HEK293 (cell line): ENCODE results near the gene TMEM179B.

Experiments used
- CTCF ChIA-PET: fragments of 350-600 bp; formaldehyde crosslinking; extraction: SDS; loops from one replicate; lab custom pipeline; 2021; ENCODE audit warnings: antibody characterized with exemption; lab: Yijun Ruan, JAX
- POLR2A ChIA-PET: fragments of 300-600 bp; formaldehyde crosslinking; extraction: SDS; loops from one replicate; lab custom pipeline; 2020; ENCODE audit warnings: antibody characterized with exemption, inconsistent platforms; lab: Yijun Ruan, JAX
- H3K27ac ChIP-seq: fragments of 200-500 bp; sonication (Bioruptor generic); 2 replicates; pipeline ENCODE4 v1.5.1; 2014; ENCODE audit warnings: low read depth, low read length, control low read depth, inconsistent platforms; ENCODE audit errors: extremely low read depth
- H3K36me3 ChIP-seq, 2 experiments: fragments of 200-500 bp in 1 of 2; sonication (Bioruptor generic) in 1 of 2; 1 replicate in 1 of 2; 2 replicates in 1 of 2; pipeline ENCODE4 v1.5.1; 2014 to 2017; ENCODE audit warnings: inconsistent platforms in 2 of 2, low read length in 2 of 2; ENCODE audit not compliant: control insufficient read depth in 2 of 2, insufficient read depth in 1 of 2
- H3K4me1 ChIP-seq: fragments of 200-500 bp; sonication (Bioruptor generic); 2 replicates; pipeline ENCODE4 v1.5.1; 2014; ENCODE audit warnings: mild to moderate bottlenecking, low read length, inconsistent platforms; ENCODE audit not compliant: control insufficient read depth, insufficient read depth
- H3K4me3 ChIP-seq: 2 replicates; pipeline ENCODE4 v1.5.1; 2011; ENCODE audit warnings: low read depth, mild to moderate bottlenecking, control low read depth, low read length, moderate library complexity
- H3K9me3 ChIP-seq: fragments of 200-500 bp; sonication (Bioruptor generic); 2 replicates; pipeline ENCODE4 v1.5.1; 2014; ENCODE audit warnings: low read depth, low read length, inconsistent platforms; ENCODE audit not compliant: control insufficient read depth, insufficient read depth
- HOXA7 ChIP-seq: sonication (generic); formaldehyde crosslinking; IDR thresholded peaks from 2 replicates; pipeline ENCODE4 v1.8.1; 2022; ENCODE audit warnings: missing genetic modification reagents, borderline replicate concordance
- HOXD13 ChIP-seq: sonication (generic); formaldehyde crosslinking; IDR thresholded peaks from 2 replicates; pipeline ENCODE4 v1.8.0; 2022; ENCODE audit warnings: missing genetic modification reagents, borderline replicate concordance
- KLF9 ChIP-seq: fragments of 450-650 bp; formaldehyde crosslinking; IDR thresholded peaks from 2 replicates; pipeline ENCODE4 v1.5.1; 2016; ENCODE audit warnings: missing biosample characterization, missing genetic modification characterization, low read depth
- PATZ1 ChIP-seq: fragments of 450-650 bp; formaldehyde crosslinking; IDR thresholded peaks from 2 replicates; pipeline ENCODE4 v1.5.1; 2016; ENCODE audit warnings: missing biosample characterization, missing genetic modification characterization
- SP3 ChIP-seq: fragments of 450-650 bp; formaldehyde crosslinking; IDR thresholded peaks from 2 replicates; pipeline ENCODE4 v1.5.1; 2016; ENCODE audit warnings: missing biosample characterization, missing genetic modification characterization
- ZBTB1 ChIP-seq: fragments of 450-650 bp; formaldehyde crosslinking; IDR thresholded peaks from 2 replicates; pipeline ENCODE4 v1.5.1; 2016; ENCODE audit warnings: missing biosample characterization, missing genetic modification characterization
- ZBTB7A ChIP-seq: fragments of 450-650 bp; formaldehyde crosslinking; IDR thresholded peaks from 2 replicates; pipeline ENCODE4 v1.5.1; 2016; ENCODE audit warnings: low read depth, missing biosample characterization, missing genetic modification characterization
- ZNF121 ChIP-seq: fragments of 450-650 bp; formaldehyde crosslinking; IDR thresholded peaks from 2 replicates; pipeline ENCODE4 v1.5.1; 2016; ENCODE audit warnings: missing biosample characterization, missing genetic modification characterization
- ZNF24 ChIP-seq: fragments of 450-650 bp; formaldehyde crosslinking; IDR thresholded peaks from 2 replicates; pipeline ENCODE4 v1.5.1; 2016; ENCODE audit warnings: missing biosample characterization, missing genetic modification characterization
- ZNF274 ChIP-seq, 2 experiments: fragments of 200-500 bp in 1 of 2; fragments of 450-650 bp in 1 of 2; sonication (Bioruptor generic) in 1 of 2; formaldehyde crosslinking in 1 of 2; IDR thresholded peaks; 2 replicates each; pipeline versions ENCODE4 v1.5.1 to v1.6.1; 2014 to 2016; ENCODE audit warnings: borderline replicate concordance in 1 of 2, inconsistent platforms in 1 of 2, low read length in 1 of 2, missing biosample characterization in 1 of 2, missing genetic modification characterization in 1 of 2
- ZNF530 ChIP-seq: fragments of 450-650 bp; formaldehyde crosslinking; IDR thresholded peaks from 2 replicates; pipeline ENCODE4 v1.5.1; 2016; ENCODE audit warnings: low read depth, missing biosample characterization, missing genetic modification characterization
- ZNF660 ChIP-seq: fragments of 450-650 bp; IDR thresholded peaks from 2 replicates; pipeline ENCODE4 v1.5.1; 2018; ENCODE audit warnings: missing biosample characterization, mild to moderate bottlenecking, missing genetic modification characterization
- ZNF692 ChIP-seq: fragments of 450-650 bp; formaldehyde crosslinking; IDR thresholded peaks from 2 replicates; pipeline ENCODE4 v1.5.1; 2016; ENCODE audit warnings: missing biosample characterization, missing genetic modification characterization
- ZNF707 ChIP-seq: fragments of 450-650 bp; formaldehyde crosslinking; IDR thresholded peaks from 2 replicates; pipeline ENCODE4 v1.5.1; 2016; ENCODE audit warnings: missing biosample characterization, missing genetic modification characterization
- ZNF843 ChIP-seq: fragments of 450-650 bp; formaldehyde crosslinking; IDR thresholded peaks from 2 replicates; pipeline ENCODE4 v1.5.1; 2016; ENCODE audit warnings: missing biosample characterization, missing genetic modification characterization
- ZXDB ChIP-seq: fragments of 450-650 bp; formaldehyde crosslinking; IDR thresholded peaks from 2 replicates; pipeline ENCODE4 v1.5.1; 2016; ENCODE audit warnings: missing biosample characterization, missing genetic modification characterization
- TF ChIP-seq, protein P1 (sequence below): fragments of 450-650 bp; formaldehyde crosslinking; IDR thresholded peaks from 2 replicates; pipeline ENCODE4 v1.5.1; 2016; ENCODE audit warnings: missing biosample characterization, missing genetic modification characterization
- TF ChIP-seq, protein P2 (sequence below): fragments of 450-650 bp; IDR thresholded peaks from 2 replicates; pipeline ENCODE4 v1.5.1; 2018; ENCODE audit warnings: missing biosample characterization, mild to moderate bottlenecking, missing genetic modification characterization
- TF ChIP-seq, protein P3 (sequence below): fragments of 450-650 bp; formaldehyde crosslinking; IDR thresholded peaks from 2 replicates; pipeline ENCODE4 v1.5.1; 2016; ENCODE audit warnings: missing biosample characterization, missing genetic modification characterization, borderline replicate concordance

The TMEM179B gene

DNA sequence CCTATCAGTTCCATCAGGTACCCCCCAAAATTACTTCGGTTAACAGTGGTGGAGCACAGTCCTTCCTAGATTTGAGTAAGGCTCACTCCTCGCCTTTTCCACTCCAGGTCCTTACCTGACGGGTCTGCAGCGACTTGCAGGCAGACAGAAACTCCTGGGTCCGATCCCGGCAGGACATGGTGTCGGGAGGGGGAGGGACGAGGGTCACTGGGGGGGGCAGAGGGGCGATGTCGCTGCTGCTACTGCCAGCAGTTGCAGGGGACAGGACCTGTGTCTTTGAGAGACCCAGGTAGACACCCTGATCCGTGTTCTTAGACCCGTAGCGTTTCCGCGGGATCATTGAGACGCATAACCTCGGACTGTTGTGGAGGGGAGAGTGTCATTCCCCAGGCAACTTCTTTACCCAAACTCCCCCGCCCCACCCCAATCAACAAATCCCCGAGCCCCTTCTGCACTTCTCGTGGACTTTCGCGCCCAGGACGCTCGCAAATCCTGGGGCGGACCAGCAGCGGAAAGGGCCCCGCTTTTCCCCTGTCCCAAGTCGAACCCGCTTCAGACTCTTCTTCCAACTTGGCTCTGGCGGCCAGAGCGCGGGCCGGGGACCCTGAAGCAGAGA lies 43.8 kb downstream of the TMEM179B start (continued):
- TF ChIP-seq, protein P1, sequence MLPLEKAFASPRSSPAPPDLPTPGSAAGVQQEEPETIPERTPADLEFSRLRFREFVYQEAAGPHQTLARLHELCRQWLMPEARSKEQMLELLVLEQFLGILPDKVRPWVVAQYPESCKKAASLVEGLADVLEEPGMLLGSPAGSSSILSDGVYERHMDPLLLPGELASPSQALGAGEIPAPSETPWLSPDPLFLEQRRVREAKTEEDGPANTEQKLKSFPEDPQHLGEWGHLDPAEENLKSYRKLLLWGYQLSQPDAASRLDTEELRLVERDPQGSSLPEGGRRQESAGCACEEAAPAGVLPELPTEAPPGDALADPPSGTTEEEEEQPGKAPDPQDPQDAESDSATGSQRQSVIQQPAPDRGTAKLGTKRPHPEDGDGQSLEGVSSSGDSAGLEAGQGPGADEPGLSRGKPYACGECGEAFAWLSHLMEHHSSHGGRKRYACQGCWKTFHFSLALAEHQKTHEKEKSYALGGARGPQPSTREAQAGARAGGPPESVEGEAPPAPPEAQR (tag by site-specific recombination), result no peak
- no peak for TF ChIP-seq ZBTB7A
- TF ChIP-seq, all 188 proteins: peak for 12

DNA sequence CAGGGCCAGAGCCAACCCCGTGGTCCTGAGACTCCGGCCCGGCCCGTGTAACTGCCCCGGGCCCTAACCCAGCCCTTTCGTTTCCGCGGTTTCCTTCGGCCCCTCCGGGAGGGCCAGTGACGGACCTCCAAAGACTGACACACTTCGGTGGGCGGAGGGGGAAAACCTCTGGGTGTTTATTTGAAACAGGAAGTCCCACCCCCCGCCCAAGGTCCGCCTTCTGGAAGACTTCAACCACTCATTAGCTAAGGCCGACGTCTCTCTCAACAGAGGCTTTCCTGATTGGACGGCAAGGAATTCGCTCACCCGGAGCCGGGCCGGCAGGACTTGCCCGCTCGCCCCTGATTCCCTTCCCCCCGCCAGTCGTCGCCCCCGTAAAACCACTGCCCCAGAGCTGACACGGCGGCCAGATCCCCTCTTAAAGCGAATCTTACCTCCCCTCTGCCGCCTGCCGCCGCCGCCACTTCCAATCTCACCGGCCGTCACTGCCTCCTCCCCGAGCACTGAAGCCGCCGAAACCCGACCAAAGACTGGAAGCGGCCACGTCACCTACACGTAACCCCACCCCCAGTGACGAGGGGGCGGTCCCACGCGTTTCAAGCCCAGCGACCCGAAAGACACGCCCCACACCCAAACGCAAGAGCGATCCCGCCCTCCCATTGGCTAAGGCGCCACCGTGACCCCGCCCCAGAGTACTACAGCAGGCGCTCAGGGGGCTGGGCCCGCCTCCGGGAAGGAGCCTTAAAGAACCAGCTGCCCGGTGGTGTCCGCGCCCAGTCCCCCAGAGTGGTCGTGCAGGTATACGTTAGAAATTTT lies 44.5 kb downstream of the TMEM179B start, which contains the start of gene STX5:
Gene STX5, minus strand, starts transcription at position 532 of the 816 bp plus-strand sequence. CDS start 808 bp downstream, outside the sequence.
- Histone ChIP-seq H3K9me3 (no peaks in the 10 kb centered on the region), H3K36me3 (peaks cover 0 to 61% of the 10 kb centered on the region in 2 experiments; a peak in 2 of 3 replicates), H3K27ac (peak within 1 kb of the TSS; percentile 88), H3K4me1 (peaks cover 2% of the 10 kb centered on the region; the same call in 1 of the 2 replicates), H3K4me3 (peak within 1 kb of the TSS; percentile 87)
- ChIA-PET CTCF (interaction anchor here (1.5 kb wide), 1 partner anchor 44 kb away, joined by 13 read pairs; the partner anchor contains the start of gene TMEM179B), POLR2A (interaction anchor here (0.5 to 5.1 kb wide), 42 partner anchors 9 to 407 kb away, joined by 3 to 93 read pairs (median 5); partner anchors contain the start of genes BSCL2, C11orf98, CSKMT and EEF1G)
- TF ChIP-seq ZNF24 (tag by site-specific recombination) (no peak), ZNF660 (0 out of 2 replicates have a peak, but pooled peaks have one; percentile 7), ZXDB (tag by site-specific recombination) (peak; percentile 95), ZNF274 (IDR thresholded peaks at IDR 0.05; ENCODE audit: low read length) (no peak), ZNF274 (tag by site-specific recombination; IDR thresholded peaks at IDR 0.05; ENCODE audit: borderline replicate concordance) (no peak), PATZ1 (tag by site-specific recombination) (peak; percentile 90), SP3 (peak; percentile 88), ZNF692 (0 out of 2 replicates have a peak, but pooled peaks have one; percentile 79), ZNF121 (tag by site-specific recombination) (no peak), ZNF707 (tag by site-specific recombination) (no peak), ZNF530 (tag by site-specific recombination) (no peak), HOXD13 (no peak), KLF9 (peak; percentile 79), HOXA7 (CRISPR knock-in tag) (no peak), ZNF843 (tag by site-specific recombination) (0 out of 2 replicates have a peak, but pooled peaks have one; percentile 5), ZBTB1 (tag by site-specific recombination) (no peak)
- TF ChIP-seq, protein P2, sequence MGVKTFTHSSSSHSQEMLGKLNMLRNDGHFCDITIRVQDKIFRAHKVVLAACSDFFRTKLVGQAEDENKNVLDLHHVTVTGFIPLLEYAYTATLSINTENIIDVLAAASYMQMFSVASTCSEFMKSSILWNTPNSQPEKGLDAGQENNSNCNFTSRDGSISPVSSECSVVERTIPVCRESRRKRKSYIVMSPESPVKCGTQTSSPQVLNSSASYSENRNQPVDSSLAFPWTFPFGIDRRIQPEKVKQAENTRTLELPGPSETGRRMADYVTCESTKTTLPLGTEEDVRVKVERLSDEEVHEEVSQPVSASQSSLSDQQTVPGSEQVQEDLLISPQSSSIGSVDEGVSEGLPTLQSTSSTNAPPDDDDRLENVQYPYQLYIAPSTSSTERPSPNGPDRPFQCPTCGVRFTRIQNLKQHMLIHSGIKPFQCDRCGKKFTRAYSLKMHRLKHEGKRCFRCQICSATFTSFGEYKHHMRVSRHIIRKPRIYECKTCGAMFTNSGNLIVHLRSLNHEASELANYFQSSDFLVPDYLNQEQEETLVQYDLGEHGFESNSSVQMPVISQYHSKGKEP, result no peak
- TF ChIP-seq, protein P3, sequence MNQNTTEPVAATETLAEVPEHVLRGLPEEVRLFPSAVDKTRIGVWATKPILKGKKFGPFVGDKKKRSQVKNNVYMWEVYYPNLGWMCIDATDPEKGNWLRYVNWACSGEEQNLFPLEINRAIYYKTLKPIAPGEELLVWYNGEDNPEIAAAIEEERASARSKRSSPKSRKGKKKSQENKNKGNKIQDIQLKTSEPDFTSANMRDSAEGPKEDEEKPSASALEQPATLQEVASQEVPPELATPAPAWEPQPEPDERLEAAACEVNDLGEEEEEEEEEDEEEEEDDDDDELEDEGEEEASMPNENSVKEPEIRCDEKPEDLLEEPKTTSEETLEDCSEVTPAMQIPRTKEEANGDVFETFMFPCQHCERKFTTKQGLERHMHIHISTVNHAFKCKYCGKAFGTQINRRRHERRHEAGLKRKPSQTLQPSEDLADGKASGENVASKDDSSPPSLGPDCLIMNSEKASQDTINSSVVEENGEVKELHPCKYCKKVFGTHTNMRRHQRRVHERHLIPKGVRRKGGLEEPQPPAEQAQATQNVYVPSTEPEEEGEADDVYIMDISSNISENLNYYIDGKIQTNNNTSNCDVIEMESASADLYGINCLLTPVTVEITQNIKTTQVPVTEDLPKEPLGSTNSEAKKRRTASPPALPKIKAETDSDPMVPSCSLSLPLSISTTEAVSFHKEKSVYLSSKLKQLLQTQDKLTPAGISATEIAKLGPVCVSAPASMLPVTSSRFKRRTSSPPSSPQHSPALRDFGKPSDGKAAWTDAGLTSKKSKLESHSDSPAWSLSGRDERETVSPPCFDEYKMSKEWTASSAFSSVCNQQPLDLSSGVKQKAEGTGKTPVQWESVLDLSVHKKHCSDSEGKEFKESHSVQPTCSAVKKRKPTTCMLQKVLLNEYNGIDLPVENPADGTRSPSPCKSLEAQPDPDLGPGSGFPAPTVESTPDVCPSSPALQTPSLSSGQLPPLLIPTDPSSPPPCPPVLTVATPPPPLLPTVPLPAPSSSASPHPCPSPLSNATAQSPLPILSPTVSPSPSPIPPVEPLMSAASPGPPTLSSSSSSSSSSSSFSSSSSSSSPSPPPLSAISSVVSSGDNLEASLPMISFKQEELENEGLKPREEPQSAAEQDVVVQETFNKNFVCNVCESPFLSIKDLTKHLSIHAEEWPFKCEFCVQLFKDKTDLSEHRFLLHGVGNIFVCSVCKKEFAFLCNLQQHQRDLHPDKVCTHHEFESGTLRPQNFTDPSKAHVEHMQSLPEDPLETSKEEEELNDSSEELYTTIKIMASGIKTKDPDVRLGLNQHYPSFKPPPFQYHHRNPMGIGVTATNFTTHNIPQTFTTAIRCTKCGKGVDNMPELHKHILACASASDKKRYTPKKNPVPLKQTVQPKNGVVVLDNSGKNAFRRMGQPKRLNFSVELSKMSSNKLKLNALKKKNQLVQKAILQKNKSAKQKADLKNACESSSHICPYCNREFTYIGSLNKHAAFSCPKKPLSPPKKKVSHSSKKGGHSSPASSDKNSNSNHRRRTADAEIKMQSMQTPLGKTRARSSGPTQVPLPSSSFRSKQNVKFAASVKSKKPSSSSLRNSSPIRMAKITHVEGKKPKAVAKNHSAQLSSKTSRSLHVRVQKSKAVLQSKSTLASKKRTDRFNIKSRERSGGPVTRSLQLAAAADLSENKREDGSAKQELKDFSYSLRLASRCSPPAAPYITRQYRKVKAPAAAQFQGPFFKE (tag by site-specific recombination), result no peak
